AG09309 (cell line): ENCODE results near the gene TRIM15.

ENCODE experiments used
- DNase-seq: peaks from one replicate; pipeline ENCODE4 v3.0.0-alpha.2; 2010; ENCODE audit warnings: low read depth
- H3K4me3 ChIP-seq: 2 replicates; pipeline ENCODE4 v1.5.1; 2011; ENCODE audit warnings: mild to moderate bottlenecking, low read depth, low read length, moderate library complexity; ENCODE audit not compliant: control insufficient read depth
- TF ChIP-seq, protein P1 (sequence below): IDR thresholded peaks from 2 replicates; pipeline ENCODE4 v1.5.1; 2011; ENCODE audit warnings: mild to moderate bottlenecking, low read depth, low read length, inconsistent platforms; ENCODE audit not compliant: insufficient read depth, control insufficient read depth; ENCODE audit errors: missing control alignments

The TRIM15 gene

DNA sequence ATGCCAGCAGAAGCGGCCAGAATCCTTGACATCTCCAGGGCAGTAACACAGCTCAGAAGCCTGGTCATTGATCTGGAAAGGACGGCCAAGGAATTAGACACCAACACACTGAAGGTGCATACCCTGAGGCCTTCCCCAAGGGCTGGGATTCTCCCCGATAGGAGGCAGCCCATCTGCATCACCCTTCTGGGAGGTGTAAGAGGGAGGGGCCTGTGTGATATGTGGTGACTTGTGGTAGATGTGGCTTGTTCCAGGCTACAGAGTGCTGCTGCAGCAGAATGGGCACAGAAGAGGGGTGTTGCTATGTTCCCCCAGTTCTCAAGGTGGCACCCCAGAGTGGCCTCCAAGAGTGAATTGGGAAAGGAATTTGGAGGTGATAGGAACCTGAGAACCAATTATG, 16.2 kb upstream of the TRIM15 start:
- no peak overlapping the region for H3K4me3 ChIP-seq
- TF ChIP-seq, protein P1, sequence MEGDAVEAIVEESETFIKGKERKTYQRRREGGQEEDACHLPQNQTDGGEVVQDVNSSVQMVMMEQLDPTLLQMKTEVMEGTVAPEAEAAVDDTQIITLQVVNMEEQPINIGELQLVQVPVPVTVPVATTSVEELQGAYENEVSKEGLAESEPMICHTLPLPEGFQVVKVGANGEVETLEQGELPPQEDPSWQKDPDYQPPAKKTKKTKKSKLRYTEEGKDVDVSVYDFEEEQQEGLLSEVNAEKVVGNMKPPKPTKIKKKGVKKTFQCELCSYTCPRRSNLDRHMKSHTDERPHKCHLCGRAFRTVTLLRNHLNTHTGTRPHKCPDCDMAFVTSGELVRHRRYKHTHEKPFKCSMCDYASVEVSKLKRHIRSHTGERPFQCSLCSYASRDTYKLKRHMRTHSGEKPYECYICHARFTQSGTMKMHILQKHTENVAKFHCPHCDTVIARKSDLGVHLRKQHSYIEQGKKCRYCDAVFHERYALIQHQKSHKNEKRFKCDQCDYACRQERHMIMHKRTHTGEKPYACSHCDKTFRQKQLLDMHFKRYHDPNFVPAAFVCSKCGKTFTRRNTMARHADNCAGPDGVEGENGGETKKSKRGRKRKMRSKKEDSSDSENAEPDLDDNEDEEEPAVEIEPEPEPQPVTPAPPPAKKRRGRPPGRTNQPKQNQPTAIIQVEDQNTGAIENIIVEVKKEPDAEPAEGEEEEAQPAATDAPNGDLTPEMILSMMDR: no peak
- DNase-seq: no peak

DNA sequence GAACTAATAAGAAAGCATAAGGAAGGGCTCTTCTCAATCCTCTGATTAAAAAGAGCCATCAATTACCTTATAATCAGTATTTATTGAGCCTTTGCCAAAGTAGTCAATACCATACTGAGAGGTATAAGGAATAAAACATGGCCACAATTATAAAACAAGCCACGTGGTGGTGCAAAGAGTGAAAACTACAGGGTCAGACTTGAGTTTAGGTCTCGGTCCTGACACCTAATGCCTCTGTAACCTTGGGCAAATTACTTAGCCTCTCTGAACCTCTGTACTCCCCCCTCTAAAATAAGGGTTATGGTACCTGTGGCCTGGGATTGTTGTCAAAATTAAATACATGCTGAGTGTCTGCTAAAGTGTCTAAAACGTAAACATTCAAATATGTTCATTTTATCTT, 14.1 kb upstream of the TRIM15 start:
- TF ChIP-seq, protein P1: no peak
- no peak for DNase-seq
- no peak overlapping the region for H3K4me3 ChIP-seq

DNA sequence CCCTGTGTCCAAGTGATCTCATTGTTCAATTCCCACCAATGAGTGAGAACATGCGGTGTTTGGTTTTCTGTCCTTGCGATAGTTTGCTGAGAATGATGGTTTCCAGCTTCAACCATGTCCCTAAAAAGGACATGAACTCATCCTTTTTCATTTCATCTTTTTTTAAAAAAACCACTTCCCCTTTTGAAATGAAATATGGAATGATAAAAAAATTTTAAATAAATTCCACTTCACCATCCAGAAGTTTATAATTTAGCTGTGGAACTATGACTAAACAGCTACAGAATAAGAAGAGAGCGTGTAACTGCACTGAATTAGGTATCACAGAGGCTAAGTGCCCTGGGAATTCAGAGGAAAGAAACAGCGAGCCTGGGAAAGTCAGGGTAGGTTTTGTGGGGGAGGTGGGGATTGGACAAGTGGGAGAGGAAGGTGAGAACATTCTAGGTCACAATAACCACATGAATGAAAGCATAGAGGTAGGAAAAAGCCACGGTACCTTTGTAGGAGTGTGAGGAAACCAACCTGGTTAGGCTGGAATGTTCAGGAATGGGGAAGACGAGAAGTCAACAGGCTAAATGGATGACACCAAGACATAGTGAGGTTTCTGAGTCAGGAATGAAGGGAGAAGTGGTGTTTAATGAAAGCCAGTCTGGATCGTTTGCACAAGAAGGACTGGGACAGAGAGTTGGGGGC, 13.3 kb upstream of the TRIM15 start:
- H3K4me3 ChIP-seq: no peak overlapping the region
- DNase-seq: no peak
- TF ChIP-seq, protein P1: no peak

DNA sequence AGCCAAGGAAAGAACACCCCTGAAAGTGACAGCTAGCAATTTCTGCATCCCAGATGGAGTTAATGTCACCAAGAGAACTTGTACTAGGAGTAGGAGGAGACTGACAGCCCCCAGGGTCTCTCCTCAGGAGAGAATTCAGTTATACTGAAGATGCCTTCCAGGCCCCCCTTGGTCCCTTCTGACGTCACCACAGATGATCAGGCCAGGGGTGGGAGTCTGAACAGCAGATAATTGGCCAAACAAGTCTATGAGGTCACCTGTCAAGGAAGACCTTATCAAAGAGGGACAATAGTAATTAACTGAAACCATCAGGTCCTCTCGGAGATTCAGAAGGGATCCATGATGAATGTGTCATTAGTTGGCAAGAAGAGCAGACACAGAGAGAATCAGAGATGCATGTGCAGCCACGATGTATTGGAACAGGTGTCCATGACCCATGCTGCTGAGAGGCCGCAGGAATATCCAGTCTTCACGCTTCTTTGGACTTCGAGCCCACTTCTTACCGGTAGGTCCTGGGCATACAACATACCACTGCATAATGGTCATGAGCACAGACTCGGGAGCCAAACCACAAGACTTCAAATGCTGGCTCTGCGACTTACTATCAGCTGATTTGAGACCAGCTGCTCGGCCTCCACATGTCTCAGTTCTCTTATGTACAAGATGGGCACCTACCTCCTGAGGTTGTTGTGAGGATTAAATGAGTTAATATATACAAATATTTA, 12.5 kb upstream of the TRIM15 start:
- TF ChIP-seq, protein P1: no peak
- no peak overlapping the region for H3K4me3 ChIP-seq
- DNase-seq: no peak

DNA sequence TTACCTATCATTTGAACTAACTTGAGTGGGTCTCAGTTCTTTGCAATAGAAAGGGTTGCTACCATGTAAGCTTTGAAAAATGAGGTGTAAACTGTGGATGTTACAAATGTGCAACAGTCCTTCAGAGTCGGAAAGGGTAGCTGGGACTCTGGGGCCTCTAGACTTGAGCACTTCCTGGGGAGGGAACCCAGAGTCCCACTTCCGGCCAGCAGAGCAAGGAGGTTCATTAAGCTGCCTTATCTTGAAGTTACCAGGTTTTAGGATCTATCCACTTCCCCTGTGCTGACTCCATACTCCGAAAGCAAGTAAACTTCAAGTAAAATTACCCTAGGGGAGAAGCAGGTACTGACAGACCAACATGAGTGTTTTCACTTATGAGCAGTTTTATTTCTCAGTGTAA, 11.8 kb upstream of the TRIM15 start:
- no peak overlapping the region for H3K4me3 ChIP-seq
- TF ChIP-seq, protein P1: no peak
- no peak for DNase-seq

DNA sequence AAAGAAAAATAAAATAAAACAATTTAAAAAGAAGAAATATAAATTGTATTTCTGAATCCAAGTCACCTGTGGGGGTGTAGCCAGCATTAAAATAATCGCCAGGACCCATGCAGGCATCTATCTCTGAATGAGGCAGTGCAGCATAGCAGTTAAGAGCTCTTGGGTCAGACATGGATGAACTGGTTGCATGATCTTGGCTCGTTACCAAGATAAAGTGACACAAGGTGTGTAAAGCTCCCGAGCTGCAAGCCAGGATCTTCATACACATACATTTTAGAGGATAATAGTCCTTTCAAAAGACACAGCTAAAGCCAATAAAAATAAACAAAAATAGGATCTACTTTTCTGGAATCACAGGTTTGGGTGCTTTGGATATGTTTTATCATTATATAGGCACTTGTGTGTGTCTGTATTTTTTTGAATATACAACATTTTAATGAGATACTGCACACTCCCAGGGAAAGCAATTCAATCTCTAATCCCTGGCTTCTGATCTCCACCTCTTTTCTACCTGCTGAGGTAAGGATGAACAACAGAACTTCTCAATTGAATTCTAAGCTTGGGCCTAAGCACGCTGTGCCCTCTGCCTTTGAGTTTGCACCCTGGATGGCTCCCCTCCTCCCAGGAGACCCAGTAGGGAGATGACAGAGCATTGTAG, 11.2 kb upstream of the TRIM15 start:
- H3K4me3 ChIP-seq: no peak overlapping the region
- TF ChIP-seq, protein P1: no peak
- no peak for DNase-seq
